ENCODE results near the gene TMEM9. TPM values are rescaled to one million over a fixed set of nuclear protein-coding genes. Genes with fewer than 3 reads are reported as not detected.

The TMEM9 gene
- total and polyA plus RNA-seq, 9 of the 15 experiments (the other 6 are each of a cell fraction or from before 2014, with no cell fraction given): 30.4 to 107 (median 67.6) TPM

GRCh38 chr1:201198598-201198997 lies 44.3 kb upstream of the TMEM9 start:
- peaks cover 24 to 65% of the 10 kb centered on the region in 2 experiments; a peak in 3 of 5 replicates for H3K27me3 ChIP-seq (ENCODE audit: control insufficient read depth in 2 of 2, insufficient read depth in 2 of 2, low read length in 2 of 2)
- DNase-seq (ENCODE audit: extremely low read depth in 1 of 4, low spot score in 3 of 4): no peak
- no peaks in the 10 kb centered on the region for H4K20me1 ChIP-seq (replicated peaks; ENCODE audit: control insufficient read depth, insufficient read depth, low read length)
- ChIA-PET POLR2A (interaction anchor here (0.8 kb wide), 1 partner anchor 9 kb away, joined by 3 read pairs; no protein-coding TSS in a partner anchor), CTCF (ENCODE audit: low intra/inter-chr PET ratio) (no interaction called here)
- peak; percentile 23 for FAIRE-seq
- H3K9me3 ChIP-seq (replicated peaks; ENCODE audit: control insufficient read depth, insufficient read depth, low read depth, low read length): no peaks in the 10 kb centered on the region
- H3K9me1 ChIP-seq (ENCODE audit: control insufficient read depth, insufficient read depth, low read length): no peaks in the 10 kb centered on the region
- no peak overlapping the region for H3K4me2 ChIP-seq (ENCODE audit: insufficient read depth, low read length)
- ATAC-seq: peak; percentile 58
- in situ Hi-C loops (cut with MboI): no loop called here
- peak; percentile 80 for TF ChIP-seq USF1 (CRISPR knock-in tag; IDR thresholded peaks at IDR 0.05)
- no peak for TF ChIP-seq ZNF780A (CRISPR knock-in tag; IDR thresholded peaks at IDR 0.05)
- no peak for TF ChIP-seq MTA1 (IDR thresholded peaks at IDR 0.05; ENCODE audit: borderline replicate concordance)
- no peak for TF ChIP-seq KDM1A (IDR thresholded peaks at IDR 0.05)
- TF ChIP-seq NR2F6 (CRISPR knock-in tag; IDR thresholded peaks at IDR 0.05): no peak
- TF ChIP-seq TCFL5 (CRISPR knock-in tag; conservative IDR thresholded peaks at IDR 0.05): no peak
- peak; percentile 67 for TF ChIP-seq RAD51 (IDR thresholded peaks at IDR 0.05; ENCODE audit: borderline replicate concordance, low read depth)
- TF ChIP-seq ZBTB11 (CRISPR knock-in tag; IDR thresholded peaks at IDR 0.05): no peak
- no peak for TF ChIP-seq ZNF184 (CRISPR knock-in tag; IDR thresholded peaks at IDR 0.05)
- TF ChIP-seq ZNF143 (CRISPR knock-in tag; IDR thresholded peaks at IDR 0.05): no peak
- no peak for TF ChIP-seq ZFP91 (CRISPR knock-in tag; IDR thresholded peaks at IDR 0.05)
- peak; percentile 81 for TF ChIP-seq USF2 (CRISPR knock-in tag; IDR thresholded peaks at IDR 0.05)
- no peak for TF ChIP-seq POLR2A (conservative IDR thresholded peaks at IDR 0.05)
- TF ChIP-seq ZNF239 (CRISPR knock-in tag; IDR thresholded peaks at IDR 0.05): no peak
- 2% methylated on average over 3 of the region's 3 CpGs for WGBS (ENCODE audit: insufficient coverage, low coverage, missing lambda C conversion rate)
- BruUV-seq (replicated peaks): no TSS peak
- no peak overlapping the region for H3K27ac ChIP-seq (ENCODE audit: extremely low read depth, low read depth, low read length)
- H3K4me3 ChIP-seq: no peak overlapping the region
- H3K36me3 ChIP-seq (ENCODE audit: control insufficient read depth, insufficient read depth, low read length): no peaks in the 10 kb centered on the region
- no peaks in the 10 kb centered on the region for H3K79me2 ChIP-seq (ENCODE audit: control insufficient read depth, insufficient read depth, low read length)
- no peak overlapping the region for H2AFZ ChIP-seq (ENCODE audit: low read depth, low read length)
- no peaks in the 10 kb centered on the region for H3K4me1 ChIP-seq (replicated peaks in 1 of 2; ENCODE audit: control insufficient read depth in 2 of 2, insufficient read depth in 2 of 2, low read length in 2 of 2)
- intact Hi-C loops (cut with micrococcal nuclease): no loop called here
- H3K9ac ChIP-seq (ENCODE audit: insufficient read depth in 1 of 2, low read depth in 2 of 2, low read length in 2 of 2): no peak overlapping the region

Measured in K562 (cell line).